HG03139 (cell line): ENCODE data around the gene ARHGAP26.

Experiments used
- ATAC-seq: cut with Tn5 transposase; IDR thresholded peaks from one replicate; pipeline ENCODE4 v1.9.1; 2021; ENCODE audit not compliant: unreplicated experiment

ARHGAP26 gene

GRCh38 chr5:142828797-142829535 lies 58.8 kb downstream of the ARHGAP26 start:
- ATAC-seq: no peak

- no peak for ATAC-seq
Observed at GRCh38 chr5:142829801-142830220, 59.6 kb downstream of the ARHGAP26 start.

GRCh38 chr5:142830241-142831008 lies 60.2 kb downstream of the ARHGAP26 start:
- no peak for ATAC-seq

- no peak for ATAC-seq
Observed at GRCh38 chr5:142831009-142831383, 60.8 kb downstream of the ARHGAP26 start.

GRCh38 chr5:142832263-142832662 lies 62.1 kb downstream of the ARHGAP26 start:
- ATAC-seq: no peak

- no peak for ATAC-seq
Observed at GRCh38 chr5:142833517-142834449, 63.6 kb downstream of the ARHGAP26 start.

GRCh38 chr5:142834504-142834903 lies 64.3 kb downstream of the ARHGAP26 start:
- no peak for ATAC-seq

GRCh38 chr5:142835540-142835939 lies 65.4 kb downstream of the ARHGAP26 start:
- no peak for ATAC-seq

GRCh38 chr5:142836048-142836447 lies 65.9 kb downstream of the ARHGAP26 start:
- no peak for ATAC-seq

- ATAC-seq: no peak
Observed at GRCh38 chr5:142837081-142837725, 67.0 kb downstream of the ARHGAP26 start.

GRCh38 chr5:142838845-142839244 lies 68.7 kb downstream of the ARHGAP26 start:
- no peak for ATAC-seq

GRCh38 chr5:142839711-142840346 lies 69.7 kb downstream of the ARHGAP26 start:
- no peak for ATAC-seq

GRCh38 chr5:142840575-142840974 lies 70.4 kb downstream of the ARHGAP26 start:
- ATAC-seq: no peak

GRCh38 chr5:142841511-142842265 lies 71.5 kb downstream of the ARHGAP26 start:
- ATAC-seq: no peak

- no peak for ATAC-seq
Observed at GRCh38 chr5:142842994-142843905, 73.1 kb downstream of the ARHGAP26 start.

GRCh38 chr5:142844866-142845265 lies 74.7 kb downstream of the ARHGAP26 start:
- ATAC-seq: no peak

GRCh38 chr5:142845402-142845921 lies 75.3 kb downstream of the ARHGAP26 start:
- peak; percentile 46 for ATAC-seq

- ATAC-seq: peak; percentile 50
Observed at GRCh38 chr5:142845954-142846398, 75.8 kb downstream of the ARHGAP26 start.
